ENCODE measurements around the gene PRIM1.

PRIM1 gene

DNA sequence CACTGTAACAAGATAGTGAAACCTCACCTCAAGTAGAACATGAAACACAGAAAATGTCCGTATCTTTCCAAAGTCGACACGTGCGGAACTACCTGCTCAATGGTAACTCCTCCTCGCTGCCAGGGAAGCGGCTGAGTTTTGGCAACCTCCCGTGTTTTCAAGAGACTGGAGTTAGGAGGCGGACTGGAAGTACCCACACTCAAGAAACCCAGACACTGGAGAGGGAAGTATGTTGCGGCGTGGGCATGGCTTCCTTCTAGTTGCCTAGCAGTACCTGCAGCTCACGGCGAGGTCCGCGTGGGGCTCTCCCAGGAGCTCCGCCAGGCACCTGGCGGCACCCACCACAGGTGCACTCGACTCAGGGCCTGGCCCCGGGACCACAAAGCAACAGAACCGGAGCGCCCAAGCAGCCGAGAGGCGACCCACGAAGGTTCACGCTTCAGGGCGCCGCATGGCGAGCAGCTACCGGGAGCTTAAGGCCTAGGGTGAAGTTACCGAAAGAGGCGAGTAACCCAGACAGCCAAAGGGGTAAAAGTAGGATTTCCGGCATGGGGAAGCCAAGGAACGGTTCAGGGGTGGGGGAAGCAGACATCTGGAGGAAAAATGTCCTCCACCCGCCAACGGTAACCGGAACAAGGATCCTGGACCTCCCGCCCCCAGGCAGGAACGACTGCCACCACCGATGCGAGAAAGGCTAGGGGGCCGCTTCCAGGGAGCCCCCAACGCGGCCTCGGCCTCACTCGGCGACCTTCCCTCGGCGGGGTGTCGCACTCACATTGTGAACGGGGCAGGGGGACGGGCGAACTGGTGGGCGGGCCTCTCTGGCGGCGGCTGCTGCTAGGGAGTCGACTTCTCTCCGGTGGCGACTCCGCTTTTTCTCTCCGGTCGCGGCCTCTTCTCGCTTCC lies 64.6 kb downstream of the PRIM1 start:
- H3K4me1 ChIP-seq (ENCODE audit: control insufficient read depth in 1 of 2, insufficient read depth in 2 of 2, low read length in 2 of 2): peaks cover 10 to 22% of the 10 kb centered on the region in 2 donors
- no peaks in the 10 kb centered on the region for H3K9me3 ChIP-seq (ENCODE audit: control insufficient read depth in 1 of 2, low read length in 2 of 2)
- H3K36me3 ChIP-seq (ENCODE audit: control insufficient read depth in 1 of 2, insufficient read depth in 2 of 2, low read length in 2 of 2): peaks cover 0 to 9% of the 10 kb centered on the region in 2 donors
- no peaks in the 10 kb centered on the region for H3K27me3 ChIP-seq (ENCODE audit: low read depth, low read length)
- peak overlapping the region; percentile 99 for H3K27ac ChIP-seq (ENCODE audit: low read length)
- H3K4me3 ChIP-seq (ENCODE audit: low read depth in 1 of 2, low read length in 2 of 2): peak overlapping the region; percentile 78 to 98

DNA sequence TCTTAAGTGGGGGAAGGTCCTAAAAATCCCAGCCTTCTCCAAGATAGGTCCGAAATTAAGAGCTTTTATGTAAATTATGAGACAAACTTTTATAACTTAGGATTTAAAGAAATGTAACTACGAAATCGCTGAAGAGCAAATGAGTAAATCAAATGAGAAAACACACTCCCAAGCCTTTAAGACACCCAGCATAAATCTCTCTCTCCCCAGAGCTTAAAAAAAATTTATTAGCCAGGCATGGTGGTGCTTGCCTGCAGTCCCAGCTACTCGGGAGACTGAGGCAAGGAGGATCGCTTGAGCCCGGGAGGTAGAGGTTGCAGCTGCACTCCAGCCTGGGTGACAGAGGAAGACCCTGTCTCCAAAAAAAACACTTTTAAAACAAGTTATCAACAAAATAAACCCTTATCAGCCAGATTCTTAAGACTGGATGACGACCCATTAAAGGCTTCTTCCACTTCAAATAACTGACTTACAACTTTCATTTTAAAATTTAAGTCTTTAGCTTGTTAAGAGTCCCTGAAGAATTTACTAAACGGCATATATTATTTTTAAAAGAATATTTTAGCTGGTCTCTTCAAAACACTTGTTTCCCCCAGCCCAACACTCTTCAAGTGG lies 67.3 kb downstream of the PRIM1 start:
- H3K4me1 ChIP-seq (ENCODE audit: control insufficient read depth in 1 of 2, insufficient read depth in 2 of 2, low read length in 2 of 2): peaks cover 10 to 30% of the 10 kb centered on the region in 2 donors
- peak overlapping the region; percentile 90 for H3K27ac ChIP-seq (ENCODE audit: low read length)

DNA sequence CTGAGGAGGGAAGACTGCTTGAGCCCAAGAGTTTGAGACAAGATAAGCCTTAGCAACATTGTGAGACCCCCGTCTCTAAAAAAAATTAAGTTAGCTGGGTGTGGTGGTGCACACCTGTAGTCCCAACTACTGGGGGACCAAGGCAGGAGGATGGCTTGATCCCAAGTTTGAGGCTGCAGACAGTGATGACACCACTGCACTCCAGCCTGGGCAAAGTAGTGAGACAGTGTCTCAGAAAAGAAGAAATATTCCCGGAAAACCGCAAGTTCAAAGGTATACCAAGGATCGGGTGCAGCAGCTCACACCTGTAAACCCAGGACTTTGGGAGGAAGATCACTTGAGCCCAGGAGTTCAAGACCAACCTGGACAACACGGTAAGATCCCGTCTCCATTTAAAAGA lies 69.8 kb downstream of the PRIM1 start:
- H3K36me3 ChIP-seq (ENCODE audit: control insufficient read depth in 1 of 2, insufficient read depth in 2 of 2, low read length in 2 of 2): peaks cover 0 to 1% of the 10 kb centered on the region in 2 donors
- no peak overlapping the region for H3K27ac ChIP-seq (ENCODE audit: low read length)
- H3K4me1 ChIP-seq (ENCODE audit: control insufficient read depth in 1 of 2, insufficient read depth in 2 of 2, low read length in 2 of 2): peaks cover 10 to 44% of the 10 kb centered on the region in 2 donors
- no peaks in the 10 kb centered on the region for H3K9me3 ChIP-seq (ENCODE audit: control insufficient read depth in 1 of 2, low read length in 2 of 2)
- no peaks in the 10 kb centered on the region for H3K27me3 ChIP-seq (ENCODE audit: low read depth, low read length)
- H3K4me3 ChIP-seq (ENCODE audit: low read depth in 1 of 2, low read length in 2 of 2): no peak overlapping the region

More for the DNA sequence above, 67.3 kb downstream of the PRIM1 start:
- Histone ChIP-seq H3K27me3 (ENCODE audit: low read depth, low read length) (no peaks in the 10 kb centered on the region), H3K36me3 (ENCODE audit: control insufficient read depth in 1 of 2, insufficient read depth in 2 of 2, low read length in 2 of 2) (peaks cover 0 to 9% of the 10 kb centered on the region in 2 donors), H3K4me3 (ENCODE audit: low read depth in 1 of 2, low read length in 2 of 2) (peak overlapping the region; percentile 61 to 98), H3K9me3 (ENCODE audit: control insufficient read depth in 1 of 2, low read length in 2 of 2) (no peaks in the 10 kb centered on the region)

Data from muscle layer of duodenum (tissue), 2 donors.